Activated T-helper 1 cell treated with anti-CD3 and anti-CD28 coated beads, Interleukin-2, amount 50 U/mL, for 16 hours (primary cell): ENCODE data around the gene ADGRF4.
"Not testable (repeated sequence)": the region's sequence is repeated elsewhere in the genome, so short reads cannot be mapped to it uniquely, and the experiment has no call there.

Experiments
- DNase-seq, 2 donors: peaks; one replicate each; pipeline ENCODE4 v3.0.0-alpha.2; 2020; ENCODE audit warnings: low read depth in 1 of 2, low spot score in 1 of 2

Gene ADGRF4

GRCh38 chr6:47734831-47735481 is 36.6 kb downstream of the ADGRF4 start:
- no peak for DNase-seq

GRCh38 chr6:47736083-47736700 is 37.8 kb downstream of the ADGRF4 start:
- DNase-seq, result no peak

- DNase-seq, result no peak
Measured at GRCh38 chr6:47737406-47737805, 39.0 kb downstream of the ADGRF4 start.

DNA sequence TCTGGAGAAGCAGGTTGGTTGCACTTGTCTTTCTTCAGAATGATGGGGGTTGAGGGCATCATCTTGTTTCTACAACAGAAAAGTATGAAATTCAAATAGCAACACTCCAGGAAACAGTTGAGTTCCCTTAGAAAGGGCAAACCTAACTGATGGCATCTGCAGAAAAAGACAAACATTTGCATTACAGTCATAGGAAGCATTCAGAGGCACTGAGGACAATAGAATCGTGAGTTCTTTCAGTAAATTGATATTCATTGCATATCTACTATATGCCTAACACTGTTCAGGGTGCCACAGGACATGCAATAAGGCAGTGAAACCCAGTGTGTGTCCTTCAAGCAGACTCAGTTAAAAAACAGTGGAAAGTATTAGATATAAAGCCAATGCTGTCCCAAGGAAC is 42.3 kb downstream of the ADGRF4 start:
- no peak for DNase-seq

- DNase-seq, result no peak
Measured at GRCh38 chr6:47741807-47742206, 43.4 kb downstream of the ADGRF4 start.

DNA sequence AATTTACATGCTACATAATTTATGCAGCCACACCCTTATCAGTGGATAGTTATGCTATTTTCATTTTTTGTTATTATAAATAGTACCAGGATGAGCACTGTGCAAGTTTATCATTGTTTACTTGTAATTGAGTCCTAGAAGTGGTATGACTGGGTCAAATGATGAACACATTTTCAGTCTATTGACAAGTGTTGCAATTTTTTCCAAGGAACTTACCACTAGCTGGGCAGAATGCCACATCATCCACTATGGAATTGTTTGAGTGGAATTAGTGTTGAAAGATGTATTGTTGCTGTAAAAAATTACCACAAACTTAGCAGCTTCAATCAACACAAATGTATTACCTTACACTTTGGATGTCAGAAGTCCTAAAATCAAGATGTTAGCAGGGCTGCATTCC is 45.4 kb downstream of the ADGRF4 start:
- no peak for DNase-seq

DNA sequence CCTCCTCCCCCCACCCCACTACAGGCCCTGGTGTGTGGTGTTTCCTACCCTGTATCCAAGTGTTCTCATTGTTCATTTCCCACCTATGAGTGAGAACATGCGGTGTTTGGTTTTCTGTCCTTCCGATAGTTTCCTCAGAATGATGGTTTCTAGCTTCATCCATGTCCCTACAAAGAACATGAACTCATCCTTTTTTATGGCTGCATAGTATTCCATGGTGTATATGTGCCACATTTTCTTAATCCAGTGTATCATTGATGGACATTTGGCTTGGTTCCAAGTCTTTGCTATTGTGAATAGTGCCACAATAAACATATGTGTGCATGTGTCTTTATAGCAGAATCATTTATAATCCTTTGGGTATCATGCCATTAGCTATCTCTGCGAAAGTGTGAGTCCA is 46.9 kb downstream of the ADGRF4 start:
- DNase-seq, result not testable (repeated sequence)

- DNase-seq, result no peak
Measured at GRCh38 chr6:47749757-47750156, 51.4 kb downstream of the ADGRF4 start.

DNA sequence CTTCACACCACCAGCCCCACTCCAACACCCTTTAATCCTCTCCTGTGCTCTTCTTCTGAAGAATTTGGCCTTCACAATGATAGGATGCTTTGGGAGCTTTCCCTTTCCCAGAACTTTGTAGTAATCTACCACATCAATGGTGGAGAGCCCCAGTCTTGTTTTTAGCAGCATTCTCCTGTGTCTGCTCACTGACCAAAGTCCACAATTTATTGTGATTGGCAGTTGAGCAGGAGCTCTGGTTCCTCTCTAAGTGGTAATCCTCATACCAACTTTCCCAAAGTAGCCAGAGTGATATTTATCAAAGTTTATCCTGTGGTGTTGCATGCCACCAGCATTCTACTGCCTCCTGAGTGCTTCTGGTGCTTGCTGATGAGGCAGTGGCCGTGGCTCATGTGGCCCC is 54.4 kb downstream of the ADGRF4 start:
- no peak for DNase-seq

- no peak for DNase-seq
Measured at GRCh38 chr6:47759364-47759763, 61.0 kb downstream of the ADGRF4 start.

GRCh38 chr6:47762502-47762901 is 64.1 kb downstream of the ADGRF4 start:
- no peak for DNase-seq

DNA sequence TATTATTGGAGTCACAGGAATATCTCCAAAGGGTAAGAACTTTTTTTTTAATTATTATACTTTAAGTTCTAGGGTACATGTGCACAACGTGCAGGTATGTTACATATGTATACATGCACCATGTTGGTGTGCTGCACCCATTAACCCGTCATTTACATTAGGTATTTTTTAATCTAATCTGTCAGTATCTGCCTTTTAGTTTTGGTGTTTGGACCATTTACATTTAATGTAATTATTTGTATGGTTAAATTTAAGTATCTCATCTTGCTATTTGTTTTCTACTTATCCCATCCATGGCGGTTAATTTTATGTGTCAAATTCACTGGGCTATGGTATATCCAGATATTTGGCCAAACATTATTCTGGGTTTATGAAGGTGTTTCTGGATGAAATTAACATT is 68.1 kb downstream of the ADGRF4 start:
- no peak for DNase-seq

DNA sequence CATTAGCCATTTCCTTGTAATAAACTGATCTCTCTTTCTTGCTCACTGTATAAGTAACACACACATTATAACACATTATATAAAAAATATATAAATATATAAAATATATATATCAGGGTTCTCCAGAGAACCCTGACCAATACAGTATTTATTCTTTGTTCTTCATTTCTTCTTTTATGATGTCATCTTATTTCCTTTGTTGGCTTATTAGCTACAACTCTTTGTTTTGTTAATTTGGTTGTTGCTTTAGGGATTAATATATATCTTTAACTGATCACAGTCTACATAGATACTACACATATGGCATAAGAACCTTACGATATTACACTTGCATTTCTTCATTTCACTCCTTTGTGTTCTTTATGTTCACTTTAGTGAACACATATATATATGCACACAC is 68.7 kb downstream of the ADGRF4 start:
- DNase-seq, result no peak

DNA sequence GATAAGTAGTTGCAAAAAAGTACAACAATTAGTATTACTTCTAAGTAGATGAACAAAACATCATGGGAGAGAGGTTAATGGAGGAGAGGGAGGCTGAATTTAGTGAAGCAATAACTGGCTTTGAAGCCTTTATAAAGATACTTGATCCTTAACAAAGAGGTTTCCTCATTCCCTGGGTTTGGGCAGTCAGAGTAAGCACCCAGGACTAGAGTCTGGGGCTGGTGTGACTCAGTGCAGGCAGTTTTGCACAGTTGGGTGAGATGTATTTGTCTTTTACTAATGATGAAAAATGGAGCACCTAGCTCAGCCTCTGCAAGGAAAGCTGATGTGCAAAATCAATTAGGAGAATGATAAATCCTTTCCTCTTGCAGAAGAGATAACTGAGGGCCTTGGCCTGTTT is 71.6 kb downstream of the ADGRF4 start:
- no peak for DNase-seq
